NCI-H69 (cell line): ENCODE measurements around the gene PYGL.

Experiments
- DNase-seq: peaks from one replicate; lab custom pipeline; 2025; lab: John Stamatoyannopoulos, UW

PYGL gene

GRCh38 chr14:50871914-50872732, 72.2 kb downstream of the PYGL start, which contains the start of gene ABHD12B:
Gene ABHD12B, plus strand, starts transcription at chr14:50872053. Its CDS starts 122 bp downstream, at chr14:50872175.
- DNase-seq: no peak

- peak; percentile 46 for DNase-seq
Observed at GRCh38 chr14:50871228-50871627, 73.1 kb downstream of the PYGL start.

GRCh38 chr14:50865391-50866076, 78.7 kb downstream of the PYGL start:
- peak; percentile 68 for DNase-seq

GRCh38 chr14:50864946-50865345, 79.3 kb downstream of the PYGL start:
- peak; percentile 80 for DNase-seq

GRCh38 chr14:50864237-50864636, 80.0 kb downstream of the PYGL start:
- DNase-seq: no peak

GRCh38 chr14:50862036-50862570, 82.2 kb downstream of the PYGL start:
- no peak for DNase-seq

GRCh38 chr14:50860478-50861086, 83.7 kb downstream of the PYGL start:
- peak; percentile 95 for DNase-seq

- DNase-seq: no peak
Observed at GRCh38 chr14:50859296-50859624, 85.0 kb downstream of the PYGL start.

- no peak for DNase-seq
Observed at GRCh38 chr14:50856660-50857059, 87.6 kb downstream of the PYGL start.

- no peak for DNase-seq
Observed at GRCh38 chr14:50855558-50855957, 88.7 kb downstream of the PYGL start.
